Kasumi-1 (cell line): ENCODE results near the gene VPS54.
"Not testable (repeated sequence)": the region's sequence is repeated elsewhere in the genome, so short reads cannot be mapped to it uniquely, and the experiment has no call there.

Experiments used
- DNase-seq, 2 experiments: peaks; one replicate each; lab custom pipeline; 2025; lab: John Stamatoyannopoulos, UW

Gene VPS54

GRCh38 chr2:63871864-63872263 is 147.4 kb downstream of the VPS54 start:
- no peak for DNase-seq

- no peak for DNase-seq
Measured at GRCh38 chr2:63870679-63871078, 148.5 kb downstream of the VPS54 start.

GRCh38 chr2:63866009-63866709 is 153.1 kb downstream of the VPS54 start:
- no peak for DNase-seq

- no peak for DNase-seq
Measured at GRCh38 chr2:63865159-63865799, 153.9 kb downstream of the VPS54 start.

GRCh38 chr2:63863707-63864106 is 155.5 kb downstream of the VPS54 start:
- DNase-seq: no peak

GRCh38 chr2:63862806-63863205 is 156.4 kb downstream of the VPS54 start:
- no peak for DNase-seq

GRCh38 chr2:63861220-63861822 is 157.9 kb downstream of the VPS54 start:
- peak; percentile 76 to 86 for DNase-seq

GRCh38 chr2:63858291-63858690 is 160.9 kb downstream of the VPS54 start:
- DNase-seq: no peak

GRCh38 chr2:63856303-63856603 is 163.0 kb downstream of the VPS54 start:
- DNase-seq: no peak

GRCh38 chr2:63855418-63856302 is 163.6 kb downstream of the VPS54 start:
- peak; percentile 47 to 49 for DNase-seq

- DNase-seq: peak; percentile 26 to 42
Measured at GRCh38 chr2:63853527-63854310, 165.5 kb downstream of the VPS54 start.

- DNase-seq: no peak
Measured at GRCh38 chr2:63851691-63852311, 167.4 kb downstream of the VPS54 start.

- DNase-seq: no peak
Measured at GRCh38 chr2:63850649-63851048, 168.6 kb downstream of the VPS54 start.

GRCh38 chr2:63850204-63850571 is 169.0 kb downstream of the VPS54 start:
- DNase-seq: no peak

- no peak for DNase-seq
Measured at GRCh38 chr2:63849381-63850203, 169.6 kb downstream of the VPS54 start.

- DNase-seq: not testable (repeated sequence)
Measured at GRCh38 chr2:63847571-63847970, 171.7 kb downstream of the VPS54 start.

GRCh38 chr2:63846487-63846886 is 172.7 kb downstream of the VPS54 start:
- no peak for DNase-seq

GRCh38 chr2:63845866-63846265 is 173.4 kb downstream of the VPS54 start:
- no peak for DNase-seq

- DNase-seq: no peak
Measured at GRCh38 chr2:63844616-63845015, 174.6 kb downstream of the VPS54 start.

GRCh38 chr2:63843791-63844190 is 175.4 kb downstream of the VPS54 start:
- no peak for DNase-seq
